ENCODE measurements around the gene TBATA. TPM values are rescaled to one million over a fixed set of nuclear protein-coding genes. Genes with fewer than 3 reads are reported as not detected.

The TBATA gene
- total RNA-seq, 1 donor from 2014 or later = not detected

DNA sequence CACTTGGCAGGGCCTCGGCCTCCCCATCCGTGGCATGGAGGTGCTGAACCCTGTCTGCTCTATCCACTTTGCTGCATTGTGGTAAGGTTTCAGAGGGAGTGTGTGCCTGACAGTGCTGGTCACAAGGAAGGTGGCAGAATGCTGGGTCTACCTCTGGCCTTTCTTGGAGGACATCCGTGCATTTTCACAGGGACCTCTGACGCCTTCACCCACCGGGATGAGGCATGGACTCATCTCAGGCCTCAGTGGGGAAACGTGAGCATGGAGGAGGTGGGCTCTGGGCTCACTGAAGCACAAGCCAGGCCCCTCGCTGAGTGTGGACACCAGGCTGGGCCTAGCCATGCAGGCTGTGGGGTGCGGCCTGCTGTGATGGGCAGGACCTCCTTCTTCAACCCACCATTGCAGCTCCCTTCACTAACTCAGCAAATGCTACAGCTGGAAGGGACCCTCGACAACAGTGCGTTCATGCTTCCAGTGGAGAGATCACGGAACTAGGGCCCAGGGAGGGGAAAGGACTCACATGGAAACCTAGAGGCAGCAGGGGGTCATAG lies 8.6 kb downstream of the TBATA start:
- no peak for TF ChIP-seq CTCF (IDR thresholded peaks at IDR 0.05; ENCODE audit: insufficient read depth, low read length, poor library complexity, severe bottlenecking)
- no peak for DNase-seq (ENCODE audit: low read depth)
- H3K4me3 ChIP-seq (ENCODE audit: low read depth, low read length) = no peak overlapping the region

DNA sequence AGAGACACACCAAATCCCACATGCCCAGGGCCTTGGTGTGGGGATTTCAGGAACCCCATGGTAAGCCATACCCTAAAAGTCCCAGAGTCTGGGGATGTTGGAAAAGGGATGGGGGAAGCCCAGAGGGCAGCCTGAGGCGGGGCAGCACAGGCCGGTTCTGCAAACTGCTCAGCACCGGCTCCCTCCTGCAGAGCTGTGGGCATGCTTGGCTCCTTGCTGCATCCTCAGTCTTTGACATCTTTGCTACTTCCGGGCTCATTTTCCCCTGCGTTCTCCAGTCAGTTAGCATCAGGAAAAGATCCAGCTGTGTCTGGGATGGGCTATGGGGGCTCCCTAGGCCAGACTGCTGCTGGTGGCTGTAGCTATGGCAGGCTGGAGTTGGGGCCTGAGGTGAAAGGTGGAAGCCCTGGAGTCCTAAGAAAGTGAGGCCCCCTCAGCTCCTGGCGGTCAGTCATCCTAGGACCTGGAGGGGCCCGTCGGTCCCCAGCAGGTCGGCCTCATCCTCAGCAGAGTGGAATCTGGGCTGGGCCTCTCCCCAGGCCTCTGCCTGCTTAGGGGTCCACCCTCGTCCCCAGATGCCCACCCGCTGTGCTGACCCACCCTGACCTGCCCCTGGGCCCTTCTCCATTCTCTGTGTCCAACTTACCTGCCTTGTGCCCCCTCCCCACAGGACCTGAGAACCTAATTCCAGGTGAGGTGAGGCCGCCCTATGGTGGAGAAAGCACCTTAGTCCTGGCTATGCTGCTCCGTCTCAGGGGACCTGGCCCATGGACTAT lies 9.3 kb downstream of the TBATA start:
- Histone ChIP-seq H3K4me3 (ENCODE audit: low read depth, low read length) (no peak overlapping the region), H3K36me3 (ENCODE audit: control insufficient read depth, insufficient read depth, low read length) (no peaks in the 10 kb centered on the region), H3K27me3 (ENCODE audit: control insufficient read depth, insufficient read depth, low read length) (peaks cover 4% of the 10 kb centered on the region)
- DNase-seq (ENCODE audit: low read depth) = no peak
- no peak for TF ChIP-seq CTCF (IDR thresholded peaks at IDR 0.05; ENCODE audit: insufficient read depth, low read length, poor library complexity, severe bottlenecking)

More for the DNA sequence above, 8.6 kb downstream of the TBATA start:
- no peaks in the 10 kb centered on the region for H3K36me3 ChIP-seq (ENCODE audit: control insufficient read depth, insufficient read depth, low read length)
- peaks cover 4% of the 10 kb centered on the region for H3K27me3 ChIP-seq (ENCODE audit: control insufficient read depth, insufficient read depth, low read length)

DNA sequence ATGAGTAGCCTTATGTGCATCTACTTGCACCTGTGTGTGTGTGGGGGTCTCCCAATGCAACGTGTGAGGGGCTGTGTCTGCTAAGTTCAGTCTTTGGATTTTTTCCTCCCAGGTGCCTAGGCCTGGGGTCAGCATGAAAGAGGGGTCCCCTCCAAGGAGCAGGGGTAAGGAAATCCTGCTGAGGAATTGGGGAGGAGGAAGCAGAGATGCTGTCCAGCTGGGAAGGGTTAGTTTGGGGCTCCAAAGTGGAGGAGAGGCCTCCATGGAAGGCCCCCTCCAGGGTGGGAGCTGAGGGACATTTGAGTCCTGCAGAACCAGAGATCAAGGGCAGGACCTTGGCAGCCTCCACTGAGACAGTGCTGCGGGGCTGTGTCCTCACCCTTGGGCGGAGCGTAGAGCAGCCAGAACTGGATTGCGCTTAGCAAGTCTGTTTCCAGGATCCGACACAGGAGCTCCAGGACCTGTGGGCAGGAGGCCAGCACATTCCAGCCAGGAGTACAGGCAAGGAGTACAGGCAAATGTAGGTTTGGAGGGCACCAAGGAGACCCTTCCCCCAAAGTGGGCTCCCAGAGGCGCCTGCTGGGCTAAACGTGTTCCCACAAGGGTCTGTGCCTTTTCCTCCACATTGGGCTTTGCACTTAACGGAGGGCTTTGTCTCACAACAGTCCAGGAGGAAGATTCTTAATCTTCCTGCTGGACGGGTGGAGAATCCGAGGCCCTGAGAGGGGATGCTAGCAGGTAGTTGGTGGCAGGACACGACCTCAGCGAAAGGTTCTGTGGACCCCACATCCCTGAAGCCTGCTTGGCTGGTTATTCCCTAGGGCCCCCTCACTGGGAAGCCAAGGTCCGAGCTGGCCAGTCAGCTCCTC lies 10.1 kb downstream of the TBATA start:
- peaks cover 4% of the 10 kb centered on the region for H3K27me3 ChIP-seq (ENCODE audit: control insufficient read depth, insufficient read depth, low read length)
- DNase-seq (ENCODE audit: low read depth) = no peak
- H3K4me3 ChIP-seq (ENCODE audit: low read depth, low read length) = no peak overlapping the region
- no peaks in the 10 kb centered on the region for H3K36me3 ChIP-seq (ENCODE audit: control insufficient read depth, insufficient read depth, low read length)
- TF ChIP-seq CTCF (IDR thresholded peaks at IDR 0.05; ENCODE audit: insufficient read depth, low read length, poor library complexity, severe bottlenecking) = no peak

GRCh38 chr10:70773965-70774809 lies 11.0 kb downstream of the TBATA start:
- Histone ChIP-seq H3K36me3 (ENCODE audit: control insufficient read depth, insufficient read depth, low read length) (no peaks in the 10 kb centered on the region), H3K27me3 (ENCODE audit: control insufficient read depth, insufficient read depth, low read length) (peaks cover 4% of the 10 kb centered on the region), H3K4me3 (ENCODE audit: low read depth, low read length) (no peak overlapping the region)
- no peak for DNase-seq (ENCODE audit: low read depth)
- no peak for TF ChIP-seq CTCF (IDR thresholded peaks at IDR 0.05; ENCODE audit: insufficient read depth, low read length, poor library complexity, severe bottlenecking)

- Histone ChIP-seq H3K36me3 (ENCODE audit: control insufficient read depth, insufficient read depth, low read length) (no peaks in the 10 kb centered on the region), H3K27me3 (ENCODE audit: control insufficient read depth, insufficient read depth, low read length) (peaks cover 4% of the 10 kb centered on the region), H3K4me3 (ENCODE audit: low read depth, low read length) (no peak overlapping the region)
- TF ChIP-seq CTCF (IDR thresholded peaks at IDR 0.05; ENCODE audit: insufficient read depth, low read length, poor library complexity, severe bottlenecking) = no peak
- no peak for DNase-seq (ENCODE audit: low read depth)
Measured at GRCh38 chr10:70773461-70773860, 11.7 kb downstream of the TBATA start.

Measured in kidney epithelial cell (primary cell).